Loucy (cell line): ENCODE measurements around the gene TSSK1B.

Source experiments
- CTCF ChIP-seq: fragments of 200-600 bp; sonication (generic); conservative IDR thresholded peaks from 2 replicates; pipeline ENCODE4 v1.5.1; 2014; ENCODE audit warnings: mild to moderate bottlenecking, antibody characterized with exemption, low read length
- EZH2phosphoT487 ChIP-seq: fragments of 200-600 bp; IDR thresholded peaks from 2 replicates; pipeline ENCODE4 v1.6.1; 2018; ENCODE audit warnings: antibody characterized with exemption, mild to moderate bottlenecking, moderate library complexity, borderline replicate concordance

DNA sequence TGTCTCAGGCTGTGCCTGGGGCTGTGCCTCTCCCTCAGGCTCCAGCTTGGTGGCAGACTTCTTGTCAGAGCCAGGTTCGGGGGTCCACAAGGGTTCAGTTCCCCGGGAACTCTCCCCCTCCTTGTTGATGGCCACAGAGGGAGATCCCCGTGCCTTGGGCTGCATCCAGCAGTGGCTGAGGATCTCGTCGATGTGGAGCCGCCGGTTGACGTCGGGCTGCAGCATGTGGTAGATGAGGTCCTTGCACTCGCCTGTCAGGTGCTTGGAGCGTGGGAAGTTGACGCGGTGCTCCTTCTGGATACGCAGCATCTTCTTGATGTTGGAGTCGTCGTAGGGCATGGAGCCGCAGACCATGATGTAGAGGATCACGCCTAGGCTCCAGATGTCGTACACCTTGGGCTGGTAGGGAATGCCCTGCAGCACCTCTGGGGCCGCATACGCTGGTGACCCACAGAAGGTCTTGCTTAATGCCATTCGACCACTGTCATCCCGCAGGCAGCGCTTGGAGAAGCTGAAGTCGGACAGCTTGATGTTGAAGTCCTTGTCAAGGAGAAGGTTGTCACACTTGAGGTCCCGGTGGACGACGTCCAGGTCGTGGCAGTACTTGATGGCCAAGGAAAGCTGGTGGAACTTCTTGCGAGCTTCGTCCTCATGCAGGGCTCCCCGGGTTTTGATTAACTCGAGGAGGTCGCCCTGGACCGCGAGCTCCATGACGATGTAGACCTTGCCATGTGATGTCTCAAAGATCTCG lies 752 bp downstream of the TSSK1B start:
- TF ChIP-seq CTCF (no peak), EZH2phosphoT487 (no peak)
